B cell (primary cell): ENCODE data around the gene TRIM9.

ENCODE experiments used
- EZH2 ChIP-seq: IDR thresholded peaks from 2 replicates; pipeline ENCODE4 v1.6.1; 2012; ENCODE audit warnings: borderline replicate concordance, low read depth, mild to moderate bottlenecking, moderate library complexity, low read length; ENCODE audit not compliant: insufficient read depth, poor library complexity, severe bottlenecking
- TF ChIP-seq, protein P1 (sequence below): fragments of 200-600 bp; IDR thresholded peaks from one replicate; pipeline ENCODE4 v1.8.0; 2022; ENCODE audit warnings: antibody characterized with exemption, mild to moderate bottlenecking

GRCh38 chr14:51014086-51014485 lies 80.8 kb downstream of the TRIM9 start:
- TF ChIP-seq, protein P1, sequence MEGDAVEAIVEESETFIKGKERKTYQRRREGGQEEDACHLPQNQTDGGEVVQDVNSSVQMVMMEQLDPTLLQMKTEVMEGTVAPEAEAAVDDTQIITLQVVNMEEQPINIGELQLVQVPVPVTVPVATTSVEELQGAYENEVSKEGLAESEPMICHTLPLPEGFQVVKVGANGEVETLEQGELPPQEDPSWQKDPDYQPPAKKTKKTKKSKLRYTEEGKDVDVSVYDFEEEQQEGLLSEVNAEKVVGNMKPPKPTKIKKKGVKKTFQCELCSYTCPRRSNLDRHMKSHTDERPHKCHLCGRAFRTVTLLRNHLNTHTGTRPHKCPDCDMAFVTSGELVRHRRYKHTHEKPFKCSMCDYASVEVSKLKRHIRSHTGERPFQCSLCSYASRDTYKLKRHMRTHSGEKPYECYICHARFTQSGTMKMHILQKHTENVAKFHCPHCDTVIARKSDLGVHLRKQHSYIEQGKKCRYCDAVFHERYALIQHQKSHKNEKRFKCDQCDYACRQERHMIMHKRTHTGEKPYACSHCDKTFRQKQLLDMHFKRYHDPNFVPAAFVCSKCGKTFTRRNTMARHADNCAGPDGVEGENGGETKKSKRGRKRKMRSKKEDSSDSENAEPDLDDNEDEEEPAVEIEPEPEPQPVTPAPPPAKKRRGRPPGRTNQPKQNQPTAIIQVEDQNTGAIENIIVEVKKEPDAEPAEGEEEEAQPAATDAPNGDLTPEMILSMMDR: no peak
- TF ChIP-seq EZH2: no peak
